Endothelial cell of umbilical vein (primary cell): ENCODE data around the gene PLEKHH2. TPM values are rescaled to one million over a fixed set of nuclear protein-coding genes. Genes with fewer than 3 reads are reported as not detected.

ENCODE experiments used
- BruUV-seq: library from RNA; stranded (reverse); fragments of 400-500 nt; replicated peaks from 2 replicates; lab custom pipeline; 2021; lab: Mats Ljungman, UMichigan
- CTCF ChIA-PET: fragments of 300-600, 350-600 bp; sonication (Branson Sonifier 250); formaldehyde crosslinking; loops from one replicate; lab custom pipeline; 2021; ENCODE audit warnings: antibody characterized with exemption, inconsistent platforms; lab: Charles Lee
- POLR2A ChIA-PET: fragments of 300-600, 350-600 bp; sonication (Branson Sonifier 250); formaldehyde crosslinking; loops from one replicate; lab custom pipeline; 2021; ENCODE audit warnings: antibody characterized with exemption, inconsistent platforms; lab: Charles Lee
- DNase-seq: peaks from one replicate; pipeline ENCODE4 v3.0.0-alpha.2; 2011; ENCODE audit warnings: low read depth, low spot score
- FAIRE-seq: peaks from 2 replicates; lab custom pipeline; 2011; peaks lifted over from hg19 to GRCh38; lab: Jason Lieb, UNC
- H2AFZ ChIP-seq: 2 replicates; pipeline ENCODE4 v1.6.0; 2012; ENCODE audit warnings: low read depth, low read length, control low read depth, inconsistent platforms
- H3K27ac ChIP-seq: 2 replicates; pipeline ENCODE4 v1.5.1; 2011; ENCODE audit warnings: low read depth, mild to moderate bottlenecking, control low read depth, low read length, moderate library complexity; ENCODE audit not compliant: insufficient read depth
- H3K27me3 ChIP-seq, 2 experiments: 2 replicates each; pipeline versions ENCODE4 v1.6.0 to v1.6.1; 2011; ENCODE audit warnings: low read length in 2 of 2, mixed read lengths in 1 of 2; ENCODE audit not compliant: control insufficient read depth in 2 of 2, insufficient read depth in 2 of 2
- H3K36me3 ChIP-seq, 2 experiments: 2 replicates in 1 of 2; 3 replicates in 1 of 2; pipeline ENCODE4 v1.5.1; 2011; ENCODE audit warnings: low read length in 2 of 2, mild to moderate bottlenecking in 1 of 2, moderate library complexity in 1 of 2; ENCODE audit not compliant: control insufficient read depth in 2 of 2, insufficient read depth in 2 of 2; ENCODE audit errors: extremely low read depth in 1 of 2
- H3K4me1 ChIP-seq: 3 replicates; pipeline ENCODE4 v1.5.1; 2011; ENCODE audit warnings: mild to moderate bottlenecking, low read length; ENCODE audit not compliant: control insufficient read depth, insufficient read depth; ENCODE audit errors: extremely low read depth
- H3K4me2 ChIP-seq: 2 replicates; pipeline ENCODE4 v1.6.1; 2011; ENCODE audit warnings: low read length, control low read depth, mixed read lengths; ENCODE audit not compliant: insufficient read depth
- H3K4me3 ChIP-seq, 3 experiments: fragments of 200-600 bp in 1 of 3; sonication (generic), shearing (Covaris generic) in 1 of 3; replicated peaks in 1 of 3; 2 replicates each; pipeline ENCODE4 v1.5.1; 2011 to 2016; ENCODE audit warnings: control low read depth in 3 of 3, low read length in 3 of 3, mild to moderate bottlenecking in 2 of 3, inconsistent platforms in 1 of 3, low read depth in 1 of 3, moderate library complexity in 1 of 3; ENCODE audit not compliant: insufficient read depth in 1 of 3
- H3K79me2 ChIP-seq: 2 replicates; pipeline ENCODE4 v1.6.0; 2012; ENCODE audit warnings: low read length, inconsistent platforms; ENCODE audit not compliant: control insufficient read depth, insufficient read depth
- H3K9ac ChIP-seq: replicated peaks from 2 replicates; pipeline ENCODE3; 2011; ENCODE audit warnings: low read length, control low read depth; ENCODE audit not compliant: insufficient read depth; ENCODE audit errors: extremely low read depth
- H3K9me1 ChIP-seq: replicated peaks from 3 replicates; pipeline ENCODE4 v1.6.0; 2011; ENCODE audit warnings: mild to moderate bottlenecking, low read length; ENCODE audit not compliant: control insufficient read depth, insufficient read depth; ENCODE audit errors: extremely low read depth
- H3K9me3 ChIP-seq: replicated peaks from 2 replicates; pipeline ENCODE4 v1.5.1; 2012; ENCODE audit warnings: low read length, inconsistent platforms; ENCODE audit not compliant: control insufficient read depth, insufficient read depth
- H4K20me1 ChIP-seq: replicated peaks from 2 replicates; pipeline ENCODE3; 2011; ENCODE audit warnings: mild to moderate bottlenecking, low read length; ENCODE audit not compliant: control insufficient read depth, insufficient read depth; ENCODE audit errors: extremely low read depth
- CTCF ChIP-seq, 2 donors: IDR thresholded peaks; 1 replicate in 1 of 2; 2 replicates in 1 of 2; pipeline ENCODE4 v1.5.1; 2011; ENCODE audit warnings: low read length in 2 of 2, mild to moderate bottlenecking in 2 of 2, moderate library complexity in 2 of 2, control low read depth in 1 of 2, inconsistent platforms in 1 of 2, low read depth in 1 of 2; ENCODE audit not compliant: insufficient read depth in 1 of 2; ENCODE audit errors: extremely low read depth in 1 of 2
- EZH2 ChIP-seq: IDR thresholded peaks from 2 replicates; pipeline ENCODE4 v1.6.1; 2012; ENCODE audit warnings: borderline replicate concordance, low read depth, mild to moderate bottlenecking, moderate library complexity, low read length, inconsistent platforms; ENCODE audit not compliant: severe bottlenecking
- FOS ChIP-seq: IDR thresholded peaks from 2 replicates; pipeline ENCODE4 v1.6.1; 2011; ENCODE audit warnings: mild to moderate bottlenecking, low read length, moderate library complexity, borderline replicate concordance; ENCODE audit not compliant: insufficient read depth
- GATA2 ChIP-seq: IDR thresholded peaks from 2 replicates; pipeline ENCODE4 v1.7.0; 2011; ENCODE audit warnings: low read depth, mild to moderate bottlenecking, moderate library complexity, mixed read lengths, low read length; ENCODE audit not compliant: insufficient read length, insufficient read depth
- JUN ChIP-seq: IDR thresholded peaks from 2 replicates; pipeline ENCODE4 v1.6.1; 2011; ENCODE audit warnings: borderline replicate concordance, low read depth; ENCODE audit not compliant: insufficient read length, insufficient read depth
- MYC ChIP-seq: IDR thresholded peaks from one replicate; pipeline ENCODE4 v1.6.1; 2011; ENCODE audit warnings: mild to moderate bottlenecking, low read depth, low read length
- POLR2A ChIP-seq: IDR thresholded peaks from 2 replicates; pipeline ENCODE4 v1.6.1; 2012; ENCODE audit warnings: low read depth, mild to moderate bottlenecking, control low read depth, low read length
- POLR2AphosphoS5 ChIP-seq: IDR thresholded peaks from 2 replicates; pipeline ENCODE4 v1.6.1; 2012; ENCODE audit warnings: low read depth, mild to moderate bottlenecking, control low read depth, low read length, moderate library complexity; ENCODE audit not compliant: insufficient read depth
- dilution Hi-C: fragments of 300-500 bp; cut with MboI; formaldehyde crosslinking; loops from one replicate; pipeline ENCODE4 v1.15.0; 2019; ENCODE audit warnings: low sequenced_read_pairs; ENCODE audit not compliant: extremely low pct_ligation_motif_present
- intact Hi-C: fragments of 100-400 bp; cut with micrococcal nuclease; formaldehyde crosslinking; loops from one replicate; pipeline ENCODE4 v1.10.0; 2022
- polyA plus RNA-seq, 4 experiments: library from polyadenylated mRNA; depleted of rRNA in 3 of 4; stranded (reverse) in 3 of 4; unstranded in 1 of 4; fragments of >200 nt; gene quantifications; 2 replicates each; pipeline versions ENCODE4 v1.2.1 to v1.2.3, GENCODE V29; 2011 to 2012; ENCODE audit warnings: missing spikeins in 1 of 4
- total RNA-seq: library from RNA; stranded (reverse); gene quantifications from 2 replicates; pipeline ENCODE4 v1.2.3, GENCODE V29; 2021
- TF ChIP-seq, protein P1 (sequence below): IDR thresholded peaks from 2 replicates; pipeline ENCODE4 v1.6.1; 2011; ENCODE audit not compliant: insufficient read depth, insufficient read length

Gene PLEKHH2
- total and polyA plus RNA-seq, 2 donors (not counting 3 experiments of a cell fraction or from before 2014, with no cell fraction given) = 0.41 to 0.58 TPM

GRCh38 chr2:43699761-43700160 is 62.7 kb downstream of the PLEKHH2 start:
- Histone ChIP-seq H4K20me1 (no peaks in the 10 kb centered on the region), H3K9ac (no peak overlapping the region), H3K27ac (no peak overlapping the region), H2AFZ (no peak overlapping the region), H3K4me3 (no peak overlapping the region), H3K36me3 (no peaks in the 10 kb centered on the region), H3K9me3 (no peaks in the 10 kb centered on the region), H3K4me2 (no peak overlapping the region), H3K27me3 (no peaks in the 10 kb centered on the region), H3K79me2 (no peaks in the 10 kb centered on the region), H3K9me1 (no peaks in the 10 kb centered on the region), H3K4me1 (no peaks in the 10 kb centered on the region)
- ChIA-PET CTCF (interaction anchor here (2.5 kb wide), 1 partner anchor 8 kb away, joined by 12 read pairs; no protein-coding TSS in a partner anchor), POLR2A (no interaction called here)
- no TSS peak for BruUV-seq
- FAIRE-seq (no peak), DNase-seq (no peak)
- intact Hi-C loops = no loop called here
- TF ChIP-seq POLR2A (no peak), JUN (no peak), FOS (no peak), EZH2 (no peak), POLR2AphosphoS5 (no peak), MYC (no peak), GATA2 (no peak), CTCF (IDR thresholded peaks at IDR 0.05; ENCODE audit: extremely low read depth in 1 of 2, insufficient read depth in 1 of 2, low read depth in 1 of 2, low read length in 2 of 2) (no peak)
- TF ChIP-seq, protein P1, sequence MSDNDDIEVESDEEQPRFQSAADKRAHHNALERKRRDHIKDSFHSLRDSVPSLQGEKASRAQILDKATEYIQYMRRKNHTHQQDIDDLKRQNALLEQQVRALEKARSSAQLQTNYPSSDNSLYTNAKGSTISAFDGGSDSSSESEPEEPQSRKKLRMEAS = no peak
- dilution Hi-C loops = no loop called here
